ENCODE measurements around the gene AHDC1. TPM values are rescaled to one million over a fixed set of nuclear protein-coding genes. Genes with fewer than 3 reads are reported as not detected.

Gene AHDC1
- total and polyA plus RNA-seq, 2 of the 13 experiments (the other 11 are each of a cell fraction or from before 2014, with no cell fraction given), result 1.0 to 2.7 TPM

DNA sequence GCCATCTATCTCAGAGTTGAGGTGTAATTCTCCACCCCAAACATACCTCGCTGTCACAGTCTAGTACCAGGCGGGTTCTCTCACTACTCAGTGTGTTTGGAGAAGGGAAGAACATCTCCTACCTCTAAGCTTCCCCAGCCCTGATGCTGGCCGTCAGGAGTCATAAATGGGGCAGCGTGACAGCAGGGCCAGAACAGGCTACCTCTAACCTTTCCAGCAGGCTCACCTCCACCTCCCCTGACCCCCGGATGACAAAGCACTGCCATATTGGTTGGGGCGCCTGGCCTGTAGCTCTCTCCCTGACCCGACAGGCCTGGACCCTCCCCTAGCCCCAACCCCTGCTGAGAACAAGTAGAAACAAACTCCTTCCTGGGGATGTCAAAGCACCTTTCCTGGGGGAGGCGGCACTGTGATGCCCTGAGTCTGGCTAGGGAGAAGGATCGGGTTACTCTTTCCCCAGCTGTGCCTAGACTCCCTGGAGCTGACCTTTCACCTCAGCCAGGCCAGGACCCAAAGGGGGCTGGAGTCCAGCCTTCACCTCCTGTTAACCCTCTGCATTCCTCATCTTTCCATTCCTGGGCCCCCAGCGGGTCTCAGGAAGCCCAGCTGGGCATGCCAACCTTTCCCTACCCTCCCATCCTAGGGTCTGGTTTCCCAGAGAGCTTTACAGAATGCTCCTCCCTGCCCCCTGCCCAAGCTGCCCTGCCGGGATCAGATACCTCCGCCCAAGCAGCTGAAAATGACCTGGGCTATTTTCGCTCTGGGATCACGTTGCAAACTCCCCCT is 34.2 kb downstream of the AHDC1 start:
- intact Hi-C loops (cut with micrococcal nuclease; ENCODE audit: unreplicated experiment), result loop anchor here (5.0 kb wide), 2 partner anchors 33 to 42 kb away; partner anchors contain the start of gene AHDC1
- Histone ChIP-seq H3K9me3 (ENCODE audit: low read length) (no peaks in the 10 kb centered on the region), H3K27ac (ENCODE audit: extremely low read length, insufficient read depth, low read length) (peak overlapping the region; percentile 58), H3K36me3 (replicated peaks in 1 of 2; ENCODE audit: control insufficient read depth in 1 of 2, insufficient read depth in 2 of 2, low read length in 2 of 2) (no peaks in the 10 kb centered on the region), H2AFZ (ENCODE audit: low read length) (no peak overlapping the region), H3K4me1 (ENCODE audit: insufficient read depth, low read length) (peaks cover 96% of the 10 kb centered on the region), H4K20me1 (ENCODE audit: insufficient read depth, low read length) (peaks cover 15% of the 10 kb centered on the region), H3K4me2 (ENCODE audit: low read depth, low read length) (peak overlapping the region; percentile 95), H3K9ac (ENCODE audit: insufficient read depth, low read depth, low read length) (peak overlapping the region; percentile 30), H3K79me2 (ENCODE audit: insufficient read depth, low read length) (peaks cover 32% of the 10 kb centered on the region), H3K27me3 (ENCODE audit: control insufficient read depth in 1 of 2, insufficient read depth in 2 of 2, low read length in 2 of 2) (no peaks in the 10 kb centered on the region), H3K4me3 (replicated peaks in 1 of 3; ENCODE audit: insufficient read depth in 1 of 3, low read depth in 2 of 3, low read length in 3 of 3) (peak overlapping the region; percentile 4 to 66 (median 18); a peak in 3 of 6 replicates)
- FAIRE-seq, result peak; percentile 54
- DNase-seq (ENCODE audit: low spot score), result peak; percentile 53
- no TSS peak for BruUV-seq (replicated peaks)
- peak; percentile 3 for ATAC-seq
- 4% methylated on average over 11 of the region's 14 CpGs for WGBS (ENCODE audit: low lambda C conversion rate)
- in situ Hi-C loops (cut with HindIII; ENCODE audit: extremely low pct_ligation_motif_present, low pct_unique_long_range_greater_than_20kb), result no loop called here
- CTCF ChIA-PET (ENCODE audit: low intra/inter-chr PET ratio, low total read pairs), result interaction anchor here (1.0 to 1.3 kb wide), 2 partner anchors 12 to 36 kb away, joined by 3 to 4 read pairs; no protein-coding TSS in a partner anchor
- POLR2A ChIA-PET, result interaction anchor here (0.8 to 4.2 kb wide), 8 partner anchors 13 to 79 kb away, joined by 3 to 38 read pairs (median 4); partner anchors contain the start of genes AHDC1 and WASF2
- TF ChIP-seq ZMAT3 (CRISPR knock-in tag; conservative IDR thresholded peaks at IDR 0.05), result no peak
- TF ChIP-seq HNF4A (CRISPR knock-in tag; IDR thresholded peaks at IDR 0.05), result peak; percentile 66
- TF ChIP-seq NR2F6 (IDR thresholded peaks at IDR 0.05), result peak; percentile 89
- TF ChIP-seq NR2F6 (CRISPR knock-in tag; IDR thresholded peaks at IDR 0.05), result peak; percentile 92
- TF ChIP-seq, protein P1, sequence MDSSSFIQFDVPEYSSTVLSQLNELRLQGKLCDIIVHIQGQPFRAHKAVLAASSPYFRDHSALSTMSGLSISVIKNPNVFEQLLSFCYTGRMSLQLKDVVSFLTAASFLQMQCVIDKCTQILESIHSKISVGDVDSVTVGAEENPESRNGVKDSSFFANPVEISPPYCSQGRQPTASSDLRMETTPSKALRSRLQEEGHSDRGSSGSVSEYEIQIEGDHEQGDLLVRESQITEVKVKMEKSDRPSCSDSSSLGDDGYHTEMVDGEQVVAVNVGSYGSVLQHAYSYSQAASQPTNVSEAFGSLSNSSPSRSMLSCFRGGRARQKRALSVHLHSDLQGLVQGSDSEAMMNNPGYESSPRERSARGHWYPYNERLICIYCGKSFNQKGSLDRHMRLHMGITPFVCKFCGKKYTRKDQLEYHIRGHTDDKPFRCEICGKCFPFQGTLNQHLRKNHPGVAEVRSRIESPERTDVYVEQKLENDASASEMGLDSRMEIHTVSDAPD (CRISPR knock-in tag; IDR thresholded peaks at IDR 0.05), result no peak
- TF ChIP-seq RAD21 (CRISPR knock-in tag; IDR thresholded peaks at IDR 0.05), result no peak
- peak; percentile 73 for TF ChIP-seq PPARG (CRISPR knock-in tag; conservative IDR thresholded peaks at IDR 0.05)
- peak; percentile 68; the same call in 1 of the 2 replicates for TF ChIP-seq MTA1 (CRISPR knock-in tag; IDR thresholded peaks at IDR 0.05; ENCODE audit: borderline replicate concordance)
- 0 out of 2 replicates have a peak, but pooled peaks have one; percentile 26 for TF ChIP-seq MXD3 (CRISPR knock-in tag; IDR thresholded peaks at IDR 0.05)
- TF ChIP-seq TFAP4 (IDR thresholded peaks at IDR 0.05; ENCODE audit: borderline replicate concordance, low read depth), result peak; percentile 76; the same call in 1 of the 2 replicates
- TF ChIP-seq SIX1 (CRISPR knock-in tag; IDR thresholded peaks at IDR 0.05; ENCODE audit: borderline replicate concordance), result peak; percentile 96
- TF ChIP-seq, protein P2, sequence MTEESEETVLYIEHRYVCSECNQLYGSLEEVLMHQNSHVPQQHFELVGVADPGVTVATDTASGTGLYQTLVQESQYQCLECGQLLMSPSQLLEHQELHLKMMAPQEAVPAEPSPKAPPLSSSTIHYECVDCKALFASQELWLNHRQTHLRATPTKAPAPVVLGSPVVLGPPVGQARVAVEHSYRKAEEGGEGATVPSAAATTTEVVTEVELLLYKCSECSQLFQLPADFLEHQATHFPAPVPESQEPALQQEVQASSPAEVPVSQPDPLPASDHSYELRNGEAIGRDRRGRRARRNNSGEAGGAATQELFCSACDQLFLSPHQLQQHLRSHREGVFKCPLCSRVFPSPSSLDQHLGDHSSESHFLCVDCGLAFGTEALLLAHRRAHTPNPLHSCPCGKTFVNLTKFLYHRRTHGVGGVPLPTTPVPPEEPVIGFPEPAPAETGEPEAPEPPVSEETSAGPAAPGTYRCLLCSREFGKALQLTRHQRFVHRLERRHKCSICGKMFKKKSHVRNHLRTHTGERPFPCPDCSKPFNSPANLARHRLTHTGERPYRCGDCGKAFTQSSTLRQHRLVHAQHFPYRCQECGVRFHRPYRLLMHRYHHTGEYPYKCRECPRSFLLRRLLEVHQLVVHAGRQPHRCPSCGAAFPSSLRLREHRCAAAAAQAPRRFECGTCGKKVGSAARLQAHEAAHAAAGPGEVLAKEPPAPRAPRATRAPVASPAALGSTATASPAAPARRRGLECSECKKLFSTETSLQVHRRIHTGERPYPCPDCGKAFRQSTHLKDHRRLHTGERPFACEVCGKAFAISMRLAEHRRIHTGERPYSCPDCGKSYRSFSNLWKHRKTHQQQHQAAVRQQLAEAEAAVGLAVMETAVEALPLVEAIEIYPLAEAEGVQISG (CRISPR knock-in tag; IDR thresholded peaks at IDR 0.05), result peak; percentile 25; the same call in 1 of the 2 replicates
- TF ChIP-seq, protein P3, sequence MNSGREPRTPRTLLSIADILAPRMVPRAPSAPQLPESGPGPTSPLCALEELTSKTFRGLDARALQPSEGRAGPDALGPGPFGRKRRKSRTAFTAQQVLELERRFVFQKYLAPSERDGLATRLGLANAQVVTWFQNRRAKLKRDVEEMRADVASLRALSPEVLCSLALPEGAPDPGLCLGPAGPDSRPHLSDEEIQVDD (CRISPR knock-in tag; IDR thresholded peaks at IDR 0.05; ENCODE audit: borderline replicate concordance), result no peak
- peak; percentile 72; the same call in 1 of the 2 replicates for TF ChIP-seq ZKSCAN5 (CRISPR knock-in tag; IDR thresholded peaks at IDR 0.05)
- TF ChIP-seq EP300 (IDR thresholded peaks at IDR 0.05; ENCODE audit: low read depth in 2 of 2, low read length in 2 of 2), result peak in 1 of 2 experiments; percentile 21; a peak in 1 of 4 replicates
- no peak for TF ChIP-seq EP300 (CRISPR knock-in tag; IDR thresholded peaks at IDR 0.05; ENCODE audit: borderline replicate concordance)

Measured in HepG2 (cell line).